ENCODE data around the gene HOXB3.

- no peak for TF ChIP-seq CTCF (conservative IDR thresholded peaks at IDR 0.05; ENCODE audit: low read depth, low read length)
- TF ChIP-seq EZH2phosphoT487 (IDR thresholded peaks at IDR 0.05; ENCODE audit: borderline replicate concordance, low read length) = no peak
Observed at GRCh38 chr17:48577946-48578615, 12.0 kb downstream of the HOXB3 start, which contains the start of gene HOXB4.
